Hepatocyte (in vitro differentiated cells): Measurements from ENCODE around the gene ZSWIM4. TPM values are rescaled to one million over a fixed set of nuclear protein-coding genes. Genes with fewer than 3 reads are reported as not detected.
A peak's percentile ranks its signal among the peaks of the same experiment; 100 is the strongest.

ENCODE experiments used
- DNase-seq: peaks from one replicate; pipeline ENCODE4 v3.0.0-alpha.2; 2016; ENCODE audit warnings: low spot score
- H2AFZ ChIP-seq: fragments of 200-600 bp; sonication (generic); 2 replicates; pipeline ENCODE4 v1.6.0; 2016; ENCODE audit warnings: antibody characterized with exemption, mild to moderate bottlenecking
- H3K27ac ChIP-seq: fragments of 200-600 bp; sonication (generic); 2 replicates; pipeline ENCODE4 v1.5.1; 2016; ENCODE audit warnings: mild to moderate bottlenecking
- H3K27me3 ChIP-seq: fragments of 200-600 bp; sonication (generic); 2 replicates; pipeline ENCODE4 v1.6.1; 2016
- H3K36me3 ChIP-seq: fragments of 200-600 bp; sonication (generic); replicated peaks from 2 replicates; pipeline ENCODE4 v1.5.1; 2016; ENCODE audit warnings: low read depth; ENCODE audit not compliant: insufficient read depth
- H3K4me1 ChIP-seq: fragments of 200-600 bp; sonication (generic); 2 replicates; pipeline ENCODE4 v1.5.1; 2016; ENCODE audit warnings: mild to moderate bottlenecking, moderate library complexity; ENCODE audit not compliant: insufficient read depth
- H3K4me2 ChIP-seq: fragments of 200-600 bp; sonication (generic); 2 replicates; pipeline ENCODE4 v1.6.0; 2016
- H3K4me3 ChIP-seq: fragments of 200-600 bp; sonication (generic); 2 replicates; pipeline ENCODE4 v1.5.1; 2016; ENCODE audit warnings: mild to moderate bottlenecking
- H3K79me2 ChIP-seq: fragments of 200-600 bp; sonication (generic); 2 replicates; pipeline ENCODE4 v1.6.0; 2017; ENCODE audit warnings: mild to moderate bottlenecking
- H3K9me2 ChIP-seq: fragments of 200-600 bp; sonication (generic); replicated peaks from 2 replicates; pipeline ENCODE4 v1.6.0; 2017; ENCODE audit warnings: mild to moderate bottlenecking; ENCODE audit not compliant: insufficient read depth
- H3K9me3 ChIP-seq: fragments of 200-600 bp; sonication (generic); 2 replicates; pipeline ENCODE4 v1.5.1; 2016; ENCODE audit warnings: low read depth, mild to moderate bottlenecking
- H4K20me1 ChIP-seq: fragments of 200-600 bp; sonication (generic); 2 replicates; pipeline ENCODE4 v1.6.0; 2016; ENCODE audit warnings: mild to moderate bottlenecking; ENCODE audit not compliant: insufficient read depth, poor library complexity, severe bottlenecking
- CTCF ChIP-seq: fragments of 200-600 bp; sonication (generic); IDR thresholded peaks from 2 replicates; pipeline ENCODE4 v1.5.1; 2016; ENCODE audit warnings: antibody characterized with exemption, mild to moderate bottlenecking; ENCODE audit not compliant: poor library complexity
- EZH2 ChIP-seq: fragments of 200-600 bp; sonication (generic); IDR thresholded peaks from 2 replicates; pipeline ENCODE4 v1.6.1; 2016; ENCODE audit warnings: antibody characterized with exemption, mild to moderate bottlenecking, borderline replicate concordance
- EZH2phosphoT487 ChIP-seq: fragments of 200-600 bp; sonication (generic); IDR thresholded peaks from one replicate; pipeline ENCODE4 v1.6.1; 2018; ENCODE audit warnings: antibody characterized with exemption, mild to moderate bottlenecking, low read depth, moderate library complexity; ENCODE audit not compliant: unreplicated experiment, severe bottlenecking
- WGBS: methylation state at CpG from one replicate; pipeline ENCODE4 v1.1.6; 2016; ENCODE audit warnings: low lambda C conversion rate; ENCODE audit errors: missing lambda C conversion rate; 5-methylcytosine and 5-hydroxymethylcytosine counted together
- polyA plus RNA-seq: library from polyadenylated mRNA; unstranded; fragments of >200 nt; fragmentation: Nextera tagmentation; extraction: Ambion mirVana; gene quantifications from 2 replicates; pipeline ENCODE4 v1.2.1, GENCODE V29; 2016
- total RNA-seq: library from RNA; depleted of rRNA; stranded (reverse); fragments of >200 nt; gene quantifications from 2 replicates; pipeline ENCODE4 v1.2.3, GENCODE V29; 2014

Gene ZSWIM4
- total and polyA plus RNA-seq, 2 experiments from 2014 or later: 3.5 to 3.7 TPM

GRCh38 chr19:13868663-13869062 is 73.4 kb downstream of the ZSWIM4 start:
- DNase-seq: no peak
- peaks cover 14% of the 10 kb centered on the region for H3K4me1 ChIP-seq
- no peaks in the 10 kb centered on the region for H3K27me3 ChIP-seq
- no peaks in the 10 kb centered on the region for H3K36me3 ChIP-seq
- H3K4me2 ChIP-seq: no peak overlapping the region
- no peak for TF ChIP-seq EZH2
- H3K4me3 ChIP-seq: no peak overlapping the region
- no peak overlapping the region for H3K27ac ChIP-seq
- H3K9me3 ChIP-seq: no peaks in the 10 kb centered on the region
- H3K79me2 ChIP-seq: peaks cover 5% of the 10 kb centered on the region
- WGBS: 90% methylated on average over 4 of the region's 4 CpGs
- H4K20me1 ChIP-seq: no peaks in the 10 kb centered on the region
- H2AFZ ChIP-seq: no peak overlapping the region
- H3K9me2 ChIP-seq: no peaks in the 10 kb centered on the region

GRCh38 chr19:13869281-13869680 is 74.0 kb downstream of the ZSWIM4 start:
- DNase-seq: no peak
- Histone ChIP-seq H3K9me2 (no peaks in the 10 kb centered on the region), H4K20me1 (no peaks in the 10 kb centered on the region), H3K27me3 (no peaks in the 10 kb centered on the region), H3K4me1 (peaks cover 14% of the 10 kb centered on the region), H3K27ac (no peak overlapping the region), H3K4me2 (no peak overlapping the region), H3K79me2 (peaks cover 5% of the 10 kb centered on the region), H2AFZ (no peak overlapping the region), H3K9me3 (no peaks in the 10 kb centered on the region), H3K4me3 (no peak overlapping the region), H3K36me3 (no peaks in the 10 kb centered on the region)
- no peak for TF ChIP-seq EZH2phosphoT487
- no peak for TF ChIP-seq CTCF
- TF ChIP-seq EZH2: no peak
- WGBS: 84% methylated on average over 13 of the region's 13 CpGs

- no peak overlapping the region for H3K4me3 ChIP-seq
- no peak for DNase-seq
- H3K27me3 ChIP-seq: no peaks in the 10 kb centered on the region
- no peak overlapping the region for H3K4me2 ChIP-seq
- TF ChIP-seq EZH2phosphoT487 (no peak), CTCF (no peak), EZH2 (no peak)
- no peaks in the 10 kb centered on the region for H4K20me1 ChIP-seq
- H3K4me1 ChIP-seq: peaks cover 13% of the 10 kb centered on the region
- peaks cover 5% of the 10 kb centered on the region for H3K79me2 ChIP-seq
- 86% methylated on average over 4 of the region's 4 CpGs for WGBS
- no peaks in the 10 kb centered on the region for H3K9me2 ChIP-seq
- H3K9me3 ChIP-seq: no peaks in the 10 kb centered on the region
- no peaks in the 10 kb centered on the region for H3K36me3 ChIP-seq
- no peak overlapping the region for H3K27ac ChIP-seq
- H2AFZ ChIP-seq: no peak overlapping the region
These were observed 75.6 kb downstream of the ZSWIM4 start for GRCh38 chr19:13870873-13871272.

- H2AFZ ChIP-seq: peak overlapping the region; percentile 95
- peaks cover 5% of the 10 kb centered on the region for H3K4me1 ChIP-seq
- H3K27me3 ChIP-seq: no peaks in the 10 kb centered on the region
- H3K4me3 ChIP-seq: peak overlapping the region; percentile 77
- no peak overlapping the region for H3K27ac ChIP-seq
- TF ChIP-seq EZH2 (no peak), CTCF (no peak), EZH2phosphoT487 (no peak)
- H3K9me2 ChIP-seq: no peaks in the 10 kb centered on the region
- H3K4me2 ChIP-seq: peak overlapping the region; percentile 91
- 42% methylated on average over 5 of the region's 5 CpGs for WGBS
- no peaks in the 10 kb centered on the region for H3K9me3 ChIP-seq
- no peaks in the 10 kb centered on the region for H3K79me2 ChIP-seq
- no peak for DNase-seq
- no peaks in the 10 kb centered on the region for H4K20me1 ChIP-seq
- no peaks in the 10 kb centered on the region for H3K36me3 ChIP-seq
These were observed 77.1 kb downstream of the ZSWIM4 start for GRCh38 chr19:13872339-13872694.
